WTC11 (cell line): ENCODE data around the gene ADAM19. TPM values are rescaled to one million over a fixed set of nuclear protein-coding genes. Genes with fewer than 3 reads are reported as not detected.

Experiments used
- ATAC-seq: fragments of 200-7000 bp; cut with Tn5 transposase; 2 replicates; pipeline ENCODE4 v1.10.0; 2021; ENCODE audit warnings: mild to moderate bottlenecking, moderate library complexity
- CTCF ChIA-PET: fragments of 300-600 bp; sonication (Branson Sonifier 250); formaldehyde crosslinking; loops from one replicate; lab custom pipeline; 2021; ENCODE audit warnings: antibody characterized with exemption; lab: Charles Lee
- POLR2A ChIA-PET: fragments of 350-600 bp; sonication (Branson Sonifier 250); formaldehyde crosslinking; loops from one replicate; lab custom pipeline; 2021; ENCODE audit warnings: antibody characterized with exemption; lab: Charles Lee
- DNase-seq: peaks from one replicate; pipeline ENCODE4 v3.0.0; 2021; ENCODE audit warnings: low spot score
- H3K27ac Mint-ChIP-seq: 2 replicates; pipeline ENCODE4 v1.8.0; 2021; ENCODE audit warnings: mixed read lengths
- H3K27me3 Mint-ChIP-seq: 2 replicates; pipeline ENCODE4 v1.8.0; 2021; ENCODE audit warnings: low read depth, mild to moderate bottlenecking, moderate library complexity, mixed read lengths
- H3K36me3 Mint-ChIP-seq: 2 replicates; pipeline ENCODE4 v1.8.0; 2021; ENCODE audit warnings: mixed read lengths
- H3K4me1 Mint-ChIP-seq: 2 replicates; pipeline ENCODE4 v1.8.0; 2022; ENCODE audit warnings: mixed read lengths
- H3K4me3 Mint-ChIP-seq: 2 replicates; pipeline ENCODE4 v1.8.0; 2021; ENCODE audit warnings: mild to moderate bottlenecking, moderate library complexity, mixed read lengths
- H3K9me3 Mint-ChIP-seq: 2 replicates; pipeline ENCODE4 v1.8.0; 2021; ENCODE audit warnings: mixed read lengths
- ARID4B ChIP-seq: sonication (generic); formaldehyde crosslinking; IDR thresholded peaks from 2 replicates; pipeline ENCODE4 v1.8.0; 2023; ENCODE audit warnings: missing genetic modification reagents, mild to moderate bottlenecking, borderline replicate concordance
- ATF3 ChIP-seq: sonication (generic); formaldehyde crosslinking; conservative IDR thresholded peaks from 2 replicates; pipeline ENCODE4 v1.8.1; 2022; ENCODE audit warnings: mild to moderate bottlenecking, missing genetic modification reagents
- ATF6 ChIP-seq: sonication (generic); formaldehyde crosslinking; IDR thresholded peaks from 2 replicates; pipeline ENCODE4 v1.8.1; 2023; ENCODE audit warnings: mild to moderate bottlenecking, missing genetic modification reagents
- JUN ChIP-seq: sonication (generic); formaldehyde crosslinking; IDR thresholded peaks from 2 replicates; pipeline ENCODE4 v1.8.0; 2023; ENCODE audit warnings: mild to moderate bottlenecking, missing genetic modification reagents
- MYBL2 ChIP-seq: sonication (generic); formaldehyde crosslinking; IDR thresholded peaks from 2 replicates; pipeline ENCODE4 v1.8.1; 2023; ENCODE audit warnings: mild to moderate bottlenecking, moderate library complexity, missing genetic modification reagents
- NR3C1 ChIP-seq: sonication (generic); formaldehyde crosslinking; conservative IDR thresholded peaks from 2 replicates; pipeline ENCODE4 v1.8.1; 2023; ENCODE audit warnings: low read depth, mild to moderate bottlenecking, missing genetic modification reagents
- OVOL2 ChIP-seq: fragments of 250-450 bp; sonication (Bioruptor Pico); IDR thresholded peaks from 2 replicates; pipeline ENCODE4 v1.9.0; 2021; ENCODE audit warnings: mild to moderate bottlenecking, borderline replicate concordance
- STAT6 ChIP-seq: sonication (generic); formaldehyde crosslinking; conservative IDR thresholded peaks from 2 replicates; pipeline ENCODE4 v1.8.1; 2023; ENCODE audit warnings: mild to moderate bottlenecking, low read depth, missing genetic modification reagents, moderate library complexity
- ZNF423 ChIP-seq: fragments of 250-450 bp; sonication (Bioruptor Pico); IDR thresholded peaks from 2 replicates; pipeline ENCODE4 v2.1.2; 2022; ENCODE audit warnings: mild to moderate bottlenecking, moderate library complexity
- ZNF512 ChIP-seq: sonication (generic); formaldehyde crosslinking; IDR thresholded peaks from 2 replicates; pipeline ENCODE4 v1.8.1; 2022; ENCODE audit warnings: missing genetic modification reagents, borderline replicate concordance
- ZNF671 ChIP-seq: fragments of 250-450 bp; sonication (Bioruptor Pico); IDR thresholded peaks from 2 replicates; pipeline ENCODE4 v1.8.0; 2021; ENCODE audit warnings: mild to moderate bottlenecking
- total RNA-seq: library from RNA; stranded (reverse); gene quantifications from 3 replicates; pipeline ENCODE4 v1.2.3, GENCODE V29; 2021

ADAM19 gene
- total RNA-seq, 1 experiment from 2014 or later: 28.6 TPM

GRCh38 chr5:157590478-157590877 lies 14.9 kb upstream of the ADAM19 start (continued):
- TF ChIP-seq ATF6 (CRISPR knock-in tag) (no peak), ATF3 (no peak)

GRCh38 chr5:157584628-157585027 lies 9.1 kb upstream of the ADAM19 start:
- ATAC-seq (no peak), DNase-seq (no peak)
- CTCF ChIA-PET: no interaction called here
- Mint-ChIP-seq H3K9me3 (no peaks in the 10 kb centered on the region), H3K4me3 (no peak overlapping the region), H3K36me3 (no peaks in the 10 kb centered on the region), H3K27ac (no peak overlapping the region), H3K27me3 (no peaks in the 10 kb centered on the region), H3K4me1 (no peaks in the 10 kb centered on the region)
- POLR2A ChIA-PET: no interaction called here
- TF ChIP-seq MYBL2 (CRISPR knock-in tag) (no peak), ARID4B (no peak), STAT6 (no peak)
- TF ChIP-seq, all 79 proteins: peak for 0

GRCh38 chr5:157582731-157583620 lies 7.4 kb upstream of the ADAM19 start:
- TF ChIP-seq NR3C1 (CRISPR knock-in tag) (no peak), JUN (no peak), OVOL2 (CRISPR knock-in tag) (no peak), ZNF423 (no peak), ZNF671 (CRISPR knock-in tag) (no peak), ZNF512 (no peak)
- no peak for DNase-seq
- CTCF ChIA-PET: no interaction called here

More at GRCh38 chr5:157582731-157583620, 7.4 kb upstream of the ADAM19 start:
- ATAC-seq: no peak
- no peaks in the 10 kb centered on the region for H3K36me3 Mint-ChIP-seq
- H3K4me1 Mint-ChIP-seq: peaks cover 12% of the 10 kb centered on the region
- POLR2A ChIA-PET: no interaction called here
- no peak overlapping the region for H3K4me3 Mint-ChIP-seq
- H3K27me3 Mint-ChIP-seq: no peaks in the 10 kb centered on the region
- no peak overlapping the region for H3K27ac Mint-ChIP-seq
- H3K9me3 Mint-ChIP-seq: no peaks in the 10 kb centered on the region
